ENCODE measurements around the gene EYS.

EYS gene

DNA sequence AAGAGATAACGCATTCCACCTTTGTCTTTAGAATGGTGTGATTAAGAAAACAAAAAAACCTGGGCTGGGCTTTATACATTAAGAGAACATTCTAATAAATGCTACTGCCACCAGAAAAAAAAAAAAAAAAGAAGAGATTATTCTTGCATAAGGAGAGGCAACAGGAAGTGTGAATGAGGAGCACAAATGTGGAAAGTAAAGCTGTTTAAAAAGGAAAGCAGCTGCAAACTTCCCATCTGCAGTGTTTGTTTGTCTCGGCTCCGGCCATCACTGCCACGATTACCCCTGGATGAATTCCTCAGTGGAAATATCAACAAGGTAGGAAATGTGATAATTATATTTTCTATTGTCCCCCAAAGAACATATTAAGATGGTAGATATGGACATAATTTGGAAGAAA lies 1847.5 kb downstream of the EYS start:
- no peak overlapping the region for H3K4me3 ChIP-seq (ENCODE audit: low read length)
- no peaks in the 10 kb centered on the region for H3K9me2 ChIP-seq (replicated peaks; ENCODE audit: control insufficient read depth, low read length)
- H3K27me3 ChIP-seq (ENCODE audit: control insufficient read depth, low read length): no peaks in the 10 kb centered on the region
- no peak overlapping the region for H3K27ac ChIP-seq (ENCODE audit: low read depth, low read length)
- no peaks in the 10 kb centered on the region for H4K20me1 ChIP-seq (ENCODE audit: control insufficient read depth, insufficient read depth, low read depth, low read length)
- H3K9me3 ChIP-seq (ENCODE audit: control insufficient read depth, insufficient read depth, low read length): no peaks in the 10 kb centered on the region
- no peaks in the 10 kb centered on the region for H3K36me3 ChIP-seq (ENCODE audit: control insufficient read depth, low read length)
- TF ChIP-seq, protein P1, sequence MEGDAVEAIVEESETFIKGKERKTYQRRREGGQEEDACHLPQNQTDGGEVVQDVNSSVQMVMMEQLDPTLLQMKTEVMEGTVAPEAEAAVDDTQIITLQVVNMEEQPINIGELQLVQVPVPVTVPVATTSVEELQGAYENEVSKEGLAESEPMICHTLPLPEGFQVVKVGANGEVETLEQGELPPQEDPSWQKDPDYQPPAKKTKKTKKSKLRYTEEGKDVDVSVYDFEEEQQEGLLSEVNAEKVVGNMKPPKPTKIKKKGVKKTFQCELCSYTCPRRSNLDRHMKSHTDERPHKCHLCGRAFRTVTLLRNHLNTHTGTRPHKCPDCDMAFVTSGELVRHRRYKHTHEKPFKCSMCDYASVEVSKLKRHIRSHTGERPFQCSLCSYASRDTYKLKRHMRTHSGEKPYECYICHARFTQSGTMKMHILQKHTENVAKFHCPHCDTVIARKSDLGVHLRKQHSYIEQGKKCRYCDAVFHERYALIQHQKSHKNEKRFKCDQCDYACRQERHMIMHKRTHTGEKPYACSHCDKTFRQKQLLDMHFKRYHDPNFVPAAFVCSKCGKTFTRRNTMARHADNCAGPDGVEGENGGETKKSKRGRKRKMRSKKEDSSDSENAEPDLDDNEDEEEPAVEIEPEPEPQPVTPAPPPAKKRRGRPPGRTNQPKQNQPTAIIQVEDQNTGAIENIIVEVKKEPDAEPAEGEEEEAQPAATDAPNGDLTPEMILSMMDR (IDR thresholded peaks at IDR 0.05; ENCODE audit: low read depth, low read length, poor library complexity, severe bottlenecking): no peak
- no peak for TF ChIP-seq EZH2phosphoT487 (IDR thresholded peaks at IDR 0.05; ENCODE audit: borderline replicate concordance, low read length)
- H3K4me2 ChIP-seq (ENCODE audit: low read length): no peak overlapping the region
- no peaks in the 10 kb centered on the region for H3F3A ChIP-seq (ENCODE audit: control insufficient read depth, insufficient read depth)
- no peaks in the 10 kb centered on the region for H3K4me1 ChIP-seq (ENCODE audit: control insufficient read depth, low read length)
- H3K79me2 ChIP-seq (ENCODE audit: control insufficient read depth, low read length): no peaks in the 10 kb centered on the region

DNA sequence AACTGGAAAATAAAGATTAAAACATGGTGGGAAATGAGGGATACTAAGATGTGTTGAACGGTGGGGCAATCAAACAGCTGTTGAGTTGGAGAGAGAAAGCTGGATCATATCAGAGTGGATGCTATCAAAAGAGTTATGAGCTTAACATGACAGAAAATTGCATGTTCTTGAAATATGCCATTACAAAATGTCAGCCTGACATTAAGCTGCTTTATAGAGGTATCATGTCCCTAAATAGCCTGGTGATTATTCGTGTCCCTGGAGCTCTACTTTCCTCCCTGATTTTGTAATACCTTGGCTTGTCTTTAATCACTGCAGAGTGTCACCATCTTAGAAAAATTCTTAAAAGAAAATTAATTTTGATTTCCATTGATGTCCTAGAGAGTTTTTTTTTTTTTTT lies 1848.3 kb downstream of the EYS start:
- no peaks in the 10 kb centered on the region for H3K79me2 ChIP-seq (ENCODE audit: control insufficient read depth, low read length)
- H3K36me3 ChIP-seq (ENCODE audit: control insufficient read depth, low read length): no peaks in the 10 kb centered on the region
- no peaks in the 10 kb centered on the region for H3F3A ChIP-seq (ENCODE audit: control insufficient read depth, insufficient read depth)
- H3K27me3 ChIP-seq (ENCODE audit: control insufficient read depth, low read length): no peaks in the 10 kb centered on the region
- no peak overlapping the region for H3K27ac ChIP-seq (ENCODE audit: low read depth, low read length)
- no peaks in the 10 kb centered on the region for H4K20me1 ChIP-seq (ENCODE audit: control insufficient read depth, insufficient read depth, low read depth, low read length)
- TF ChIP-seq, protein P1 (IDR thresholded peaks at IDR 0.05; ENCODE audit: low read depth, low read length, poor library complexity, severe bottlenecking): no peak
- no peak for TF ChIP-seq EZH2phosphoT487 (IDR thresholded peaks at IDR 0.05; ENCODE audit: borderline replicate concordance, low read length)
- H3K4me1 ChIP-seq (ENCODE audit: control insufficient read depth, low read length): no peaks in the 10 kb centered on the region
- no peaks in the 10 kb centered on the region for H3K9me2 ChIP-seq (replicated peaks; ENCODE audit: control insufficient read depth, low read length)
- no peak overlapping the region for H3K4me3 ChIP-seq (ENCODE audit: low read length)
- H3K9me3 ChIP-seq (ENCODE audit: control insufficient read depth, insufficient read depth, low read length): no peaks in the 10 kb centered on the region
- H3K4me2 ChIP-seq (ENCODE audit: low read length): no peak overlapping the region

DNA sequence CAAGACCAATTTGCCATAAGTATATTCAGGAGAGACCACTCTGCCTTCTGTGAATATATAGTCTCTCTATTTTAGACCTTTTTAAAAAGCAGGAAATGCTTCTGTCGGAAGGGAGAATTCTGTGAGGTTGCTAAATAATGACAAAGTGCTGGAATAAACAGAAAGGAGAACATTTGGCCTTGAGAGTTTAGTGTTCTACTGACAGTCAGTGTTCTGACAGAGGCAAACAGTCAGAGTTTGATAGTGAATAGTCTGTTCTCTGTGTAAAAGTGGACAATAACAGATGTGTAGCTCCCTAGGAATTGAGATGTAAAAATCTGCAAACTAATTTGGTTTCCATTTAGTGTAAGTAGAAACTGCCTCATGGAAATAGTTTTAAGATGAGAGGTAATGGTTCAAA lies 1850.8 kb downstream of the EYS start:
- H3K79me2 ChIP-seq (ENCODE audit: control insufficient read depth, low read length): no peaks in the 10 kb centered on the region
- H3K36me3 ChIP-seq (ENCODE audit: control insufficient read depth, low read length): no peaks in the 10 kb centered on the region
- H4K20me1 ChIP-seq (ENCODE audit: control insufficient read depth, insufficient read depth, low read depth, low read length): no peaks in the 10 kb centered on the region
- TF ChIP-seq, protein P1 (IDR thresholded peaks at IDR 0.05; ENCODE audit: low read depth, low read length, poor library complexity, severe bottlenecking): no peak
- no peak for TF ChIP-seq EZH2phosphoT487 (IDR thresholded peaks at IDR 0.05; ENCODE audit: borderline replicate concordance, low read length)
- H3K9me2 ChIP-seq (replicated peaks; ENCODE audit: control insufficient read depth, low read length): no peaks in the 10 kb centered on the region
- no peak overlapping the region for H3K4me2 ChIP-seq (ENCODE audit: low read length)
- no peak overlapping the region for H3K4me3 ChIP-seq (ENCODE audit: low read length)
- H3K4me1 ChIP-seq (ENCODE audit: control insufficient read depth, low read length): no peaks in the 10 kb centered on the region
- no peak overlapping the region for H3K27ac ChIP-seq (ENCODE audit: low read depth, low read length)
- H3F3A ChIP-seq (ENCODE audit: control insufficient read depth, insufficient read depth): no peaks in the 10 kb centered on the region
- H3K9me3 ChIP-seq (ENCODE audit: control insufficient read depth, insufficient read depth, low read length): no peaks in the 10 kb centered on the region
- no peaks in the 10 kb centered on the region for H3K27me3 ChIP-seq (ENCODE audit: control insufficient read depth, low read length)

DNA sequence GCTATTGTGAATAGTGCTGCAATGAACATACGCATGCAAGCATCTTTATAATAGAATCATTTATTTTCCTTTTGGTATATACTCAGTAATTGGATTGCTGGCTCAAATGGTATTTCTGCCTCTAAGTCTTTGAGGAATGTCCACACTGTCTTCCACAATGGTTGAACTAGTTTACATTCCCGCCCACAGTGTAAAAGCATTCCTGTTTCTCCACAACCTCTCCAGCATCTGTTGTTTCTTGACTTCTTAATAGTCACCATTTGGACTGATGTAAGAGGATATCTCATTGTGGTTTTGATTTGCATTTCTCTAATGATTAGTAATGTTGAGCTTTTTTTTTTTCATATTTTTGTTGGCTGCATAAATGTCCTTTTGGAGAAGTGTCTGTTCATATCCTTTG lies 1862.7 kb downstream of the EYS start:
- no peaks in the 10 kb centered on the region for H3K9me3 ChIP-seq (ENCODE audit: control insufficient read depth, insufficient read depth, low read length)
- no peaks in the 10 kb centered on the region for H3K79me2 ChIP-seq (ENCODE audit: control insufficient read depth, low read length)
- H3F3A ChIP-seq (ENCODE audit: control insufficient read depth, insufficient read depth): no peaks in the 10 kb centered on the region
- no peak overlapping the region for H3K4me3 ChIP-seq (ENCODE audit: low read length)
- no peaks in the 10 kb centered on the region for H3K4me1 ChIP-seq (ENCODE audit: control insufficient read depth, low read length)
- no peaks in the 10 kb centered on the region for H3K9me2 ChIP-seq (replicated peaks; ENCODE audit: control insufficient read depth, low read length)
- H3K27ac ChIP-seq (ENCODE audit: low read depth, low read length): no peak overlapping the region
- H3K4me2 ChIP-seq (ENCODE audit: low read length): no peak overlapping the region
- no peaks in the 10 kb centered on the region for H3K36me3 ChIP-seq (ENCODE audit: control insufficient read depth, low read length)
- H4K20me1 ChIP-seq (ENCODE audit: control insufficient read depth, insufficient read depth, low read depth, low read length): no peaks in the 10 kb centered on the region
- TF ChIP-seq EZH2phosphoT487 (IDR thresholded peaks at IDR 0.05; ENCODE audit: borderline replicate concordance, low read length): no peak
- TF ChIP-seq, protein P1 (IDR thresholded peaks at IDR 0.05; ENCODE audit: low read depth, low read length, poor library complexity, severe bottlenecking): no peak
- H3K27me3 ChIP-seq (ENCODE audit: control insufficient read depth, low read length): no peaks in the 10 kb centered on the region; the same call in 1 of the 2 replicates
